K562 (cell line): Measurements from ENCODE around the gene CD248. TPM values are rescaled to one million over a fixed set of nuclear protein-coding genes. Genes with fewer than 3 reads are reported as not detected.

Experiments used
- BDP1 ChIP-seq: IDR thresholded peaks from 3 replicates; pipeline ENCODE4 v1.6.1; 2011; ENCODE audit not compliant: insufficient read length, insufficient read depth
- CHD7 ChIP-seq: fragments of 200-600 bp; sonication (generic); IDR thresholded peaks from one replicate; pipeline ENCODE4 v1.6.1; 2012; ENCODE audit warnings: mild to moderate bottlenecking, low read depth, low read length, inconsistent platforms
- L3MBTL2 ChIP-seq: fragments of 450-650 bp; IDR thresholded peaks from 2 replicates; pipeline ENCODE4 v1.6.1; 2016; ENCODE audit warnings: mild to moderate bottlenecking, moderate library complexity
- PTRF ChIP-seq: fragments of 450-650 bp; IDR thresholded peaks from 2 replicates; pipeline ENCODE4 v1.6.1; 2016; ENCODE audit warnings: mild to moderate bottlenecking, missing genetic modification characterization, missing compliant biosample characterization
- STAT5B ChIP-seq: fragments of 250-450 bp; sonication (Bioruptor Pico); IDR thresholded peaks from 2 replicates; pipeline ENCODE4 v1.8.0; 2021; ENCODE audit warnings: mild to moderate bottlenecking, inconsistent platforms
- VEZF1 ChIP-seq: fragments of 200-800 bp; sonication (Bioruptor generic); IDR thresholded peaks from 2 replicates; pipeline ENCODE4 v1.6.1; 2017; ENCODE audit warnings: missing genetic modification characterization, missing compliant biosample characterization
- ZKSCAN1 ChIP-seq: fragments of 150-350 bp; IDR thresholded peaks from 2 replicates; pipeline ENCODE4 v1.6.1; 2016; ENCODE audit warnings: low read depth, low read length
- ZNF217 ChIP-seq: sonication (generic); formaldehyde crosslinking; IDR thresholded peaks from 2 replicates; pipeline ENCODE4 v1.8.0; 2022; ENCODE audit warnings: mild to moderate bottlenecking, missing genetic modification reagents
- ZNF280A ChIP-seq: fragments of 450-650 bp; IDR thresholded peaks from 2 replicates; pipeline ENCODE4 v1.6.1; 2018; ENCODE audit warnings: mild to moderate bottlenecking, low read depth; ENCODE audit not compliant: partially characterized antibody
- ZNF347 ChIP-seq: fragments of 450-650 bp; formaldehyde crosslinking; IDR thresholded peaks from 2 replicates; pipeline ENCODE4 v1.4.0; 2020; ENCODE audit warnings: low read depth, mild to moderate bottlenecking, moderate library complexity
- ZNF561 ChIP-seq: fragments of 450-650 bp; formaldehyde crosslinking; conservative IDR thresholded peaks from 2 replicates; pipeline ENCODE4 v1.4.0; 2020; ENCODE audit warnings: mild to moderate bottlenecking, moderate library complexity
- polyA plus RNA-seq, 8 experiments: library from polyadenylated mRNA; depleted of rRNA in 4 of 8; stranded (reverse) in 5 of 8; unstranded in 3 of 8; fragments of >200 nt; fragmentation: Nextera tagmentation in 2 of 8; fragmentation: Illumina TruSeq in 1 of 8; extraction: Ambion mirVana in 2 of 8; extraction: Trizol in 1 of 8; gene quantifications; 2 replicates each; pipeline versions ENCODE4 v1.2.1 to v1.2.3, GENCODE V29; 2011 to 2014; ENCODE audit warnings: inconsistent platforms in 1 of 8, missing spikeins in 1 of 8
- total RNA-seq, 7 experiments: library from RNA; depleted of rRNA in 6 of 7; stranded (reverse); fragments of >200 nt in 6 of 7; fragmentation: Illumina TruSeq in 2 of 7; extraction: Trizol in 2 of 7; gene quantifications; 2 replicates each; pipeline versions ENCODE4 v1.2.1 to v1.2.3, GENCODE V29; 2011 to 2021; ENCODE audit warnings: low replicate concordance in 1 of 7
- TF ChIP-seq, protein P1 (sequence below): fragments of 450-650 bp; IDR thresholded peaks from 2 replicates; pipeline ENCODE4 v1.6.1; 2016

Gene CD248
- total and polyA plus RNA-seq, 9 of the 15 experiments (the other 6 are each of a cell fraction or from before 2014, with no cell fraction given) = 0.09 TPM; not detected in 8

- TF ChIP-seq CHD7 = no peak
- TF ChIP-seq ZKSCAN1 = no peak
- TF ChIP-seq ZNF561 = no peak
- peak; percentile 69 for TF ChIP-seq L3MBTL2
- no peak for TF ChIP-seq ZNF347 (CRISPR knock-in tag)
- no peak for TF ChIP-seq ZNF217
- no peak for TF ChIP-seq PTRF (tag)
- TF ChIP-seq ZNF280A = no peak
- TF ChIP-seq STAT5B (CRISPR knock-in tag) = no peak
- no peak for TF ChIP-seq BDP1
- TF ChIP-seq, protein P1, sequence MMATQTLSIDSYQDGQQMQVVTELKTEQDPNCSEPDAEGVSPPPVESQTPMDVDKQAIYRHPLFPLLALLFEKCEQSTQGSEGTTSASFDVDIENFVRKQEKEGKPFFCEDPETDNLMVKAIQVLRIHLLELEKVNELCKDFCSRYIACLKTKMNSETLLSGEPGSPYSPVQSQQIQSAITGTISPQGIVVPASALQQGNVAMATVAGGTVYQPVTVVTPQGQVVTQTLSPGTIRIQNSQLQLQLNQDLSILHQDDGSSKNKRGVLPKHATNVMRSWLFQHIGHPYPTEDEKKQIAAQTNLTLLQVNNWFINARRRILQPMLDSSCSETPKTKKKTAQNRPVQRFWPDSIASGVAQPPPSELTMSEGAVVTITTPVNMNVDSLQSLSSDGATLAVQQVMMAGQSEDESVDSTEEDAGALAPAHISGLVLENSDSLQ = no peak
- TF ChIP-seq VEZF1 (CRISPR knock-in tag) = peak; percentile 92
Measured at GRCh38 chr11:66267379-66268243, 49.2 kb downstream of the CD248 start (continued).
